ENCODE measurements around the gene DHRS7. TPM values are rescaled to one million over a fixed set of nuclear protein-coding genes. Genes with fewer than 3 reads are reported as not detected.

DHRS7 gene, protein sequence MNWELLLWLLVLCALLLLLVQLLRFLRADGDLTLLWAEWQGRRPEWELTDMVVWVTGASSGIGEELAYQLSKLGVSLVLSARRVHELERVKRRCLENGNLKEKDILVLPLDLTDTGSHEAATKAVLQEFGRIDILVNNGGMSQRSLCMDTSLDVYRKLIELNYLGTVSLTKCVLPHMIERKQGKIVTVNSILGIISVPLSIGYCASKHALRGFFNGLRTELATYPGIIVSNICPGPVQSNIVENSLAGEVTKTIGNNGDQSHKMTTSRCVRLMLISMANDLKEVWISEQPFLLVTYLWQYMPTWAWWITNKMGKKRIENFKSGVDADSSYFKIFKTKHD
- 41.3 and 56.5 TPM in 2 replicates for total RNA-seq (2012; rRNA removed)

DNA sequence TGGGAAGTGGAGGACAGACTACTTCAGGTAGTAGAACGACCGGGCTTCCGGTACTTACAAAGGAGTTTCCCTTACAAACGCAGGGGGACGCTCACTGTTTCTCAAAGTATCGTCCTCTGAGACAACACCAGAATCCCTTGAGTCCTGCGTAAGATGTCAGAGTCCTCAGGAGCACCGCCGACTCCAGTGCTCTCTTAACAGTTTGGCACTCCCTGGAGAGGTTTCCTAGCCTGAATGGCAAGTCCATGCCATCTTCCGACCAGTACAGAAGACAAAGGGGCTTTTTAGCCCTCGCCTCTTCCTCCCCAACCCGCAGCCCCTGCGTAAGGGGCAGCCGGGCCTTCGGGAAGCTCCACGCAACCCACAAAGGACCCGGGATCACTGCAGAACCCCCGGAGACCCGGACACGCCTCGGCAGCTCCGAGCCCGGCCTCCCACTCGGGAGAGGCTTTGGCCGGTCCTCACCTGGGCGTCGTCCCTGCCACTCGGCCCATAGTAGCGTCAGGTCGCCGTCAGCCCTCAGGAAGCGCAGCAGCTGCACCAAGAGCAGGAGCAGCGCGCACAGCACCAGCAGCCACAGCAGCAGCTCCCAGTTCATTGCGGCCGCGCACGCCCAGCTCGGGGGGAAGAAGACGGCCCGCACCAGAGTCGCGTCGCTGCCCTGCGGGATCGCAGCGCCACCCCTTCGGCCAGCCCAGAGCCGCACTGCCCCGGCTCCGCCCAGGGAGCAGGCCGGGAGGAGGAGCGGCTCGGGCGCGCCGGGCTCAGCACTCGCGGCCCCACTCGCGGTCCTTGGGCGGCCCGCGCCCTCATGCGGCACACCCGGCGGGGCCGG lies at the start of gene DHRS7:
Gene DHRS7 (minus strand): TSS at position 687 of the 835 bp plus-strand sequence. CDS start 89 bp downstream, at position 598.
- H3K4me1 ChIP-seq (ENCODE audit: control insufficient read depth, insufficient read depth, low read length), result peaks cover 25% of the 10 kb centered on the region
- H3K4me3 ChIP-seq (ENCODE audit: low read length), result peak within 1 kb of the TSS; percentile 89
- H3K36me3 ChIP-seq (ENCODE audit: insufficient read depth, low read length), result no peaks in the 10 kb centered on the region

DNA sequence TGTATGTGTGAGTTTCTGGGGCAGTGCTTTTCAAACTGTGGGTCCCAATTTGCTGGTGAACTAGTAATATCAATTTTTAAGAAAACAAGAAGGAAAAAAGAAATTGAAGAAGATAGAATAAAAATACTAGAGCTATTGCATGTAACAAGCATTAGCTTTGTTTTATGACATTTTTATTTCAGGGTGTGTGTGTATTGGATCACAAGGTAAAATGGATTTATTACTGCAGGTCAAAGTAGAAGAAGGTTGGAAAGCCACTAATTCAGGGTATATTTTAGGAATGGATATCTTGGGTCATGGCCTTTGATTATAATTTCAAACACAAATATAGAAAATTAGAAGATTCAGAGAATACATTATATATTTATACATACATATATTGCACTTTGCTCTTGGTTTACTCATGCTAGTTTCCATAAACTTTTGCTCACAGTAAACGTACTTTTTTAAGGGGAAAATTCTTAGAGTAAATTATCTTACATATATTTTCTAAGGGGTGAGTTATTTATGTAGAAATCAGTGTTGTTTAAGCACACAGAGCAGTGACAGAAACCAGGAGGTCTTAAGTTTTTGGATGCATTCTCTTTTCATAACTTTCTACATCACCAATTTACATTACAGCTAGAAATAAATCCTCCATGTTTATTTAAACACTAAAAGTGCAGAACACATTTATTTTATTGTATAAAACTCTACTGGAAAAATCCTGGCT lies 49.4 kb upstream of the DHRS7 start:
- H3K27me3 ChIP-seq (ENCODE audit: control insufficient read depth, insufficient read depth, low read length), result peaks cover 3% of the 10 kb centered on the region
- no peak overlapping the region for H3K9ac ChIP-seq (ENCODE audit: low read depth, low read length)
- H3K9me3 ChIP-seq (replicated peaks; ENCODE audit: low read length), result no peaks in the 10 kb centered on the region
- no peak overlapping the region for H3K4me2 ChIP-seq (ENCODE audit: low read length)
- no peak overlapping the region for H3K4me3 ChIP-seq (ENCODE audit: low read length)
- H3K36me3 ChIP-seq (ENCODE audit: insufficient read depth, low read length), result no peaks in the 10 kb centered on the region
- H3K4me1 ChIP-seq (ENCODE audit: control insufficient read depth, insufficient read depth, low read length), result no peaks in the 10 kb centered on the region

More for the DNA sequence above, at the start of gene DHRS7:
- Histone ChIP-seq H3K27me3 (ENCODE audit: control insufficient read depth, insufficient read depth, low read length) (no peaks in the 10 kb centered on the region), H3K9me3 (replicated peaks; ENCODE audit: low read length) (no peaks in the 10 kb centered on the region), H3K4me2 (ENCODE audit: low read length) (peak within 1 kb of the TSS; percentile 86), H3K9ac (ENCODE audit: low read depth, low read length) (peak within 1 kb of the TSS; percentile 92)

DNA sequence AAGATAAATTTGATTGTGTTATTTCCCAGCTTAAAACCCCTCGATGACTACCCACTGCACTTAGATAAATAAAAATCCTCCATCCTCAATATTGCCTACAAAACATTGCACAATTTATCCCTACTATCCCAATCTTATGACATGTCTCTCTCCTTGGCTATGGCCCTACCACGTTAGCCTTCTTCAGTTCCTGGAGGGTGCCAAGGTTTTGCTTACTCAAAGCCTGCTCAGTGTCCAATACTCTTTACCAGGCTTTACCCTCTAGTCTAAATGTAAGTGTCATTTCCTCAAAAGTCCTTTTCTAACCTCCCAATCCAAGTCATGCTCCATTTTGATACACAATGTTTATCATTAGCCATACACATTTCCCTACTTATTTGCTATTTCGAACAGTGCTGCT lies 48.8 kb upstream of the DHRS7 start:
- Histone ChIP-seq H3K9me3 (replicated peaks; ENCODE audit: low read length) (no peaks in the 10 kb centered on the region), H3K27me3 (ENCODE audit: control insufficient read depth, insufficient read depth, low read length) (peaks cover 8% of the 10 kb centered on the region), H3K9ac (ENCODE audit: low read depth, low read length) (no peak overlapping the region), H3K36me3 (ENCODE audit: insufficient read depth, low read length) (no peaks in the 10 kb centered on the region), H3K4me3 (ENCODE audit: low read length) (no peak overlapping the region), H3K4me1 (ENCODE audit: control insufficient read depth, insufficient read depth, low read length) (no peaks in the 10 kb centered on the region), H3K4me2 (ENCODE audit: low read length) (no peak overlapping the region)

DNA sequence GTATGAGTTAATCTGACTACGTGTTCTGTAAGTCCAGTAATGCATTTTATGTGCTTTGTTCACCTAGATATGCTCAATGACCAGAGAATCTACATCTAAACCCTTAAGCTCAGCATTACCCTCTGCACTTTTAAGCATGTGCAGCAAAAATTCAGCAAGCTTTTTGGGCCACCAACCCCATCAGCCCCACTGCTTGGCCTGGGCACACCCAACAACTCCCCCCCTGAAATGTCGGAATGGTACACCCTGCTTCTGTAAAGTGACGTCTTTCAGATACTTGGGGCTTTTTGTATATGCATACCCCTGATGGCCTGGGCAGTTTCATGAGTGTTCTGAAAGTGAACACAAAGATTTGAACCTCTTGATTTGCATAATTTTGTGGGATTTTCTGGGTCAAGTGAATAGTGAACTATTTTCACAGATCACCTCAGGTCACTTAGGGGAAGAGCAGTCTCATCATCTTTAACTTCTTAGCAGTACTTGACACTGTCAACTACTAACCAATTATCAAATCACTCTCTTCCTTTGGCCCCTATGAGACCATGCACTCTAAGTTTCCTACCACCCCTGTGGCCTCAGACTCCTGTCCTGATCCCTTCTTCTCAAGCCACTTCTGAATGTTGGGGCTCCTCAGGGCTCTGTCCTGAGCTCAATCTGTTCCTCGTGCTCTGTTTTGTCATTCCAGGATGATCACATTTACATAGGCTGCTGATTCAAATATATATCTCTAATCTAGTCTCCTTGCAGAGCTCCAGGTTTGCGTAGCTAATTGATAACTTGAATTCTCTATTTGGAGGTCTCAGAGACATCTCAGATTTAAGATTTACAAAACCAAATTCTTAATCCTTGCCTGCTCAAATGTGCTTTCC lies 47.5 kb upstream of the DHRS7 start:
- no peaks in the 10 kb centered on the region for H3K36me3 ChIP-seq (ENCODE audit: insufficient read depth, low read length)
- no peak overlapping the region for H3K9ac ChIP-seq (ENCODE audit: low read depth, low read length)
- H3K9me3 ChIP-seq (replicated peaks; ENCODE audit: low read length), result no peaks in the 10 kb centered on the region
- H3K4me2 ChIP-seq (ENCODE audit: low read length), result no peak overlapping the region
- no peaks in the 10 kb centered on the region for H3K4me1 ChIP-seq (ENCODE audit: control insufficient read depth, insufficient read depth, low read length)
- H3K27me3 ChIP-seq (ENCODE audit: control insufficient read depth, insufficient read depth, low read length), result peaks cover 8% of the 10 kb centered on the region
- no peak overlapping the region for H3K4me3 ChIP-seq (ENCODE audit: low read length)

DNA sequence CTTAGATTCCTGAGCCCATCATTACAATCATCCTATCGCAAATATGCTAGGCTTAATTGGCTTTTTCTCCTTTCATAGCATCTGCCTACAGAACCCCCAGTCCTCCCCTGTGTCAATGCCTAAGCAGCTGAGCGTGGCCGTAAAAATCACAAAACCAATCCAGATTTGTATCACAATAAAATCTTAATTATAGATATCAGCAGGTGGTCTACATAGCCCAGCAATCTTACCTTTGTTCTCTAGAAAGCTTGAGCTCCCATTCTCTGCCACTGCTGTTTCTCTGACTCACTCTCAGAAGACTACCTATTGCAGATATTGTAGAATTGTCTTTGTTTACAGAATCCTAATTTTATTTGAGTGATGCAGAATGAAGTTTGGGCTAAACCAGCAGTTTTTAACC lies 46.0 kb upstream of the DHRS7 start:
- no peak overlapping the region for H3K4me2 ChIP-seq (ENCODE audit: low read length)
- H3K36me3 ChIP-seq (ENCODE audit: insufficient read depth, low read length), result no peaks in the 10 kb centered on the region
- H3K4me1 ChIP-seq (ENCODE audit: control insufficient read depth, insufficient read depth, low read length), result no peaks in the 10 kb centered on the region
- no peak overlapping the region for H3K4me3 ChIP-seq (ENCODE audit: low read length)
- peaks cover 4% of the 10 kb centered on the region for H3K27me3 ChIP-seq (ENCODE audit: control insufficient read depth, insufficient read depth, low read length)
- no peaks in the 10 kb centered on the region for H3K9me3 ChIP-seq (replicated peaks; ENCODE audit: low read length)
- H3K9ac ChIP-seq (ENCODE audit: low read depth, low read length), result no peak overlapping the region

DNA sequence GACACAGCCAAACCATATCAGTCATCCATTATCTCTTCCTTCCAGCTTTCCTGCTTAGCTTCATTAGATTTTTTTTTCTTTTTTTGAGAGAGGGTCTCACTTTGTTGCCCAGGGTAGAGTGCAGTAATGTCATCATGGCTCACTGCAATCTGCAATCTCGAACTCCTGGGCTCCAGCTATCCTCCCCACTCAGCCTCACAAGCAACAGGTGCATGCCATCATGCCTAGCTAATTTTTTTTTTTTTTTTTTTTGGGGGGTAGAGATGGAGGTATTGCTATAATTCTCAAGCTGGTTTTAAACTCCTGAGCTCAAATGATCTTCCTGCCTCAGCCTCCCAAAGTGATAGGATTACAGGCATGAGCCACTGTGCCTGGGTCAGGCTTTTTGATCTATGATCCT lies 45.5 kb upstream of the DHRS7 start:
- H3K4me1 ChIP-seq (ENCODE audit: control insufficient read depth, insufficient read depth, low read length), result no peaks in the 10 kb centered on the region
- H3K9me3 ChIP-seq (replicated peaks; ENCODE audit: low read length), result no peaks in the 10 kb centered on the region
- H3K4me2 ChIP-seq (ENCODE audit: low read length), result no peak overlapping the region
- H3K27me3 ChIP-seq (ENCODE audit: control insufficient read depth, insufficient read depth, low read length), result peaks cover 4% of the 10 kb centered on the region
- H3K36me3 ChIP-seq (ENCODE audit: insufficient read depth, low read length), result no peaks in the 10 kb centered on the region
- no peak overlapping the region for H3K4me3 ChIP-seq (ENCODE audit: low read length)
- no peak overlapping the region for H3K9ac ChIP-seq (ENCODE audit: low read depth, low read length)

DNA sequence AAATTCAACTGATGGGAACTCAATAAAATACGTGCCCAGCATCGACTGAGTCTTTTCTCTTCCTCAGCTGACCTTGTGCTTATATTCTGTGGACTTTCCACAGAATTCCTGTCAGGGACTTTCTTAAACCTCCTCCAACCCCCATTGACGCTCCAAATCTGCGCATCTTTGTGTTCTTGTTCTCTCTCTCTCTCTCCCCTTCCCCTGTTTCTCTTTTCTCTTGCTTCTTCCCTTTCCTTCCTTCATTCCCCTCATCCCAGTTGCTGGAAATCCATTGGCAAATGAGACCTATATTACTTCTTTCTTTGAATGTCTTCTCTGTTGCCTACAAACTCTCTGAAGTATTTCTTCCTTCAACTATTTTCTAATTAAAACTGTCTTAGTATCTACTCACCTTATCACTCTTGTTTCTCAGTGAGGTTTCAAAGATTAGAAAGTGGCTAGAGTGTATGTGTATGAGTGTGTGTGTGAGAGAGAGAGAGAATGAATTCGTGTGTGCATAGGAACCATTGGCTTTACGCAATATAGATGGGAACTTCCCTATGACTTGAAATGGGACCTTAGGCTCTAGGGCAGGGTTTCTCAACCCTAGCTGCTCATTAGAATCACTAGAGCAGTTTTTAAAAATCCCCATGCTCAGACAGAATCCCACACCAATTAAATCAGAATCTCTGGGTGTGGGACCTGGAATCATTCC lies 41.8 kb upstream of the DHRS7 start:
- no peaks in the 10 kb centered on the region for H3K4me1 ChIP-seq (ENCODE audit: control insufficient read depth, insufficient read depth, low read length)
- H3K4me3 ChIP-seq (ENCODE audit: low read length), result no peak overlapping the region
- peaks cover 4% of the 10 kb centered on the region for H3K27me3 ChIP-seq (ENCODE audit: control insufficient read depth, insufficient read depth, low read length)
- no peak overlapping the region for H3K4me2 ChIP-seq (ENCODE audit: low read length)
- no peaks in the 10 kb centered on the region for H3K36me3 ChIP-seq (ENCODE audit: insufficient read depth, low read length)
- H3K9me3 ChIP-seq (replicated peaks; ENCODE audit: low read length), result no peaks in the 10 kb centered on the region
- no peak overlapping the region for H3K9ac ChIP-seq (ENCODE audit: low read depth, low read length)

DNA sequence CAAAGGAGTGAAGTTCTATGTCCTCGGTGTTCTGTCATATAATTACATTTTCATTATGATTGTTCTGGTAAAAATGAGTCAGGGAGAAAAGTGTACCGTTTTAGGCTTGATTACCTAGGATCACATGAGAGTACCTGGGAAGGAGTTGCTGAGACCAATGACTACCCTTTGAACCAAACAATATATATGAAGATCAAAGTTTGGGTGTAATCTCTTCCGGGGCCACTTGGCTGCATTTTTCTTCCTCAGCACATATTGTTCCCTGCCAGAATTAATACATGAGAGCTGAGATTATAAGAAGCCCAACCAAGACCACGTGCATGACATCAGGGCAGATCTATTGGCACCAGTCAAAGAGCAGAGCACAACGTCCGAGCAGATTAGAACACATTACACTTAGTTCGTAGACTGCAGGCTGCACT lies 41.1 kb upstream of the DHRS7 start:
- no peaks in the 10 kb centered on the region for H3K9me3 ChIP-seq (replicated peaks; ENCODE audit: low read length)
- H3K4me1 ChIP-seq (ENCODE audit: control insufficient read depth, insufficient read depth, low read length), result no peaks in the 10 kb centered on the region
- H3K27me3 ChIP-seq (ENCODE audit: control insufficient read depth, insufficient read depth, low read length), result peaks cover 4% of the 10 kb centered on the region
- H3K9ac ChIP-seq (ENCODE audit: low read depth, low read length), result no peak overlapping the region
- H3K36me3 ChIP-seq (ENCODE audit: insufficient read depth, low read length), result no peaks in the 10 kb centered on the region
- no peak overlapping the region for H3K4me3 ChIP-seq (ENCODE audit: low read length)
- no peak overlapping the region for H3K4me2 ChIP-seq (ENCODE audit: low read length)

DNA sequence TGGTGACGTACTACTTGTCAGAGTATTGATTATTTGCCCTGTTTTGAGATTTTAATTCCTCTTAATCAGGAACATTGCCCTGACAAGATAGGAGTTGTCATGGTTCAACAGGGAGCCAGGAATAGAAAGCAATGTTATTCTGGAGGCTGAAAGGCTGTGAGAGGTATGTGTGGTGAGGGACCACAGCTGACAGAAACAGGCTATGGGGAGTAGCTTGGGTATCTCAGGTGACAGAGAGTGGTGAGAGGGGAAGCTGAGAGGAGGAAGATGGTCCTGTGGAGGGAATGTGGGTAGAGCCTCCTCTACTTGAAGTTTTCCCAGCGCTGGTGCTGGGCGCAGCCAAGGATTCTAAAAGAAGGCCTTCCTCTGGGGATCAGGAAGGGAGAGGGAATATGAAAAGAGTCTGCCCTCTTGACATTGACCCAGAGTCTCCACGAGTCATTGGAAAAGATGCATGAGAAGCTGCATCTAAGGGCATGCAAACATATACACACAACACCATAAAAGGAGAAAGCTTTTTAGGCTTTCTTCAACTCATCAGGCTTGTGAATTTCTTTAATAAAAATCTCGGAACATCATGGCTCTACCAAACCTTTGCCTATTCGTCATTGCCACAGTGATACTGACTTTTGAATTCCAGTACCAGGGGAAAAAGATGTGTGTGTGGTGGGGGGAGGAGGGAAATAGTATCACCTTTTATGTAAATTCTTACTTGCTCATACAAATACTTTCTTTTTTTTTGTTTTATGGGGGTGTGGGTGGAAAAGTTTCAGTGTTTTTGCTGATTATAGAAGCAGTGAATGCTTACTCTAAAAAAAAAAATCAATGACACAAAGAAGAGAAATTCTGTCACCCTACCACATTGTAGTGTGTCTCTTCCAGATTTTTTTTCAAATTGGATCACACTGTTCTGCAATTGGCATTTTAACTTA lies 39.9 kb upstream of the DHRS7 start:
- no peaks in the 10 kb centered on the region for H3K36me3 ChIP-seq (ENCODE audit: insufficient read depth, low read length)
- no peaks in the 10 kb centered on the region for H3K9me3 ChIP-seq (replicated peaks; ENCODE audit: low read length)
- H3K4me2 ChIP-seq (ENCODE audit: low read length), result no peak overlapping the region

More for the DNA sequence above, 39.9 kb upstream of the DHRS7 start:
- no peak overlapping the region for H3K9ac ChIP-seq (ENCODE audit: low read depth, low read length)
- no peak overlapping the region for H3K4me3 ChIP-seq (ENCODE audit: low read length)
- no peaks in the 10 kb centered on the region for H3K4me1 ChIP-seq (ENCODE audit: control insufficient read depth, insufficient read depth, low read length)
- peaks cover 4% of the 10 kb centered on the region for H3K27me3 ChIP-seq (ENCODE audit: control insufficient read depth, insufficient read depth, low read length)
